ENCODE results near the gene GALNT9.
"Not testable (repeated sequence)": the region's sequence is repeated elsewhere in the genome, so short reads cannot be mapped to it uniquely, and the experiment has no call there.

Gene GALNT9

GRCh38 chr12:132247718-132248452 is 81.5 kb downstream of the GALNT9 start:
- no peak for DNase-seq

GRCh38 chr12:132246997-132247717 is 82.2 kb downstream of the GALNT9 start:
- no peak for DNase-seq

- DNase-seq = no peak
Observed at GRCh38 chr12:132245521-132246101, 83.8 kb downstream of the GALNT9 start.

- DNase-seq = no peak
Observed at GRCh38 chr12:132244724-132245295, 84.6 kb downstream of the GALNT9 start.

- DNase-seq = no peak
Observed at GRCh38 chr12:132243596-132244310, 85.6 kb downstream of the GALNT9 start.

GRCh38 chr12:132243171-132243570 is 86.2 kb downstream of the GALNT9 start:
- not testable (repeated sequence) for DNase-seq

GRCh38 chr12:132240669-132241007 is 88.8 kb downstream of the GALNT9 start:
- not testable (repeated sequence) for DNase-seq

- no peak for DNase-seq
Observed at GRCh38 chr12:132239796-132240668, 89.4 kb downstream of the GALNT9 start.

- DNase-seq = no peak
Observed at GRCh38 chr12:132239392-132239791, 90.0 kb downstream of the GALNT9 start.

GRCh38 chr12:132238884-132239283 is 90.5 kb downstream of the GALNT9 start:
- no peak for DNase-seq

GRCh38 chr12:132238488-132238854 is 90.9 kb downstream of the GALNT9 start:
- DNase-seq = no peak

GRCh38 chr12:132237772-132238487 is 91.5 kb downstream of the GALNT9 start:
- no peak for DNase-seq

GRCh38 chr12:132236930-132237771 is 92.2 kb downstream of the GALNT9 start:
- DNase-seq = no peak

GRCh38 chr12:132236129-132236929 is 93.1 kb downstream of the GALNT9 start:
- no peak for DNase-seq

GRCh38 chr12:132235116-132235820 is 94.1 kb downstream of the GALNT9 start:
- DNase-seq = no peak

- DNase-seq = no peak
Observed at GRCh38 chr12:132230381-132230780, 99.0 kb downstream of the GALNT9 start.

- DNase-seq = no peak
Observed at GRCh38 chr12:132229926-132230325, 99.5 kb downstream of the GALNT9 start.

- no peak for DNase-seq
Observed at GRCh38 chr12:132229193-132229760, 100.1 kb downstream of the GALNT9 start.
